Osteoblast (primary cell): ENCODE results near the gene TBL2. TPM values are rescaled to one million over a fixed set of nuclear protein-coding genes. Genes with fewer than 3 reads are reported as not detected.
A peak's percentile ranks its signal among the peaks of the same experiment; 100 is the strongest.
"Not testable (repeated sequence)": the region's sequence is repeated elsewhere in the genome, so short reads cannot be mapped to it uniquely, and the experiment has no call there.

Experiments used
- DNase-seq: peaks from one replicate; pipeline ENCODE4 v3.0.0; 2011; ENCODE audit warnings: low spot score, mixed read lengths; ENCODE audit not compliant: insufficient read length; ENCODE audit errors: missing footprints
- H2AFZ ChIP-seq: 2 replicates; pipeline ENCODE4 v1.6.0; 2011; ENCODE audit warnings: mild to moderate bottlenecking, low read length
- H3K27ac ChIP-seq: 2 replicates; pipeline ENCODE4 v1.5.1; 2011; ENCODE audit warnings: mild to moderate bottlenecking, low read depth, low read length, moderate library complexity
- H3K27me3 ChIP-seq: 2 replicates; pipeline ENCODE4 v1.6.0; 2012; ENCODE audit warnings: mild to moderate bottlenecking, control low read depth, inconsistent platforms, low read length, moderate library complexity; ENCODE audit not compliant: insufficient read depth
- H3K36me3 ChIP-seq: 2 replicates; pipeline ENCODE4 v1.5.1; 2011; ENCODE audit warnings: mild to moderate bottlenecking, low read length, control low read depth, moderate library complexity; ENCODE audit not compliant: insufficient read depth
- H3K4me1 ChIP-seq: 2 replicates; pipeline ENCODE4 v1.5.1; 2011; ENCODE audit warnings: mild to moderate bottlenecking, low read length, control low read depth, moderate library complexity; ENCODE audit not compliant: insufficient read depth
- H3K4me2 ChIP-seq: 2 replicates; pipeline ENCODE4 v1.6.0; 2011; ENCODE audit warnings: mild to moderate bottlenecking, low read length; ENCODE audit not compliant: insufficient read depth
- H3K4me3 ChIP-seq: fragments of 200-600 bp; sonication (generic); 3 replicates; pipeline ENCODE4 v1.5.1; 2012; ENCODE audit warnings: mild to moderate bottlenecking, low read length, inconsistent platforms; ENCODE audit not compliant: insufficient read depth
- H3K79me2 ChIP-seq: 2 replicates; pipeline ENCODE4 v1.6.0; 2012; ENCODE audit warnings: mild to moderate bottlenecking, low read length, control low read depth, inconsistent platforms; ENCODE audit not compliant: insufficient read depth
- H3K9me3 ChIP-seq: 2 replicates; pipeline ENCODE4 v1.5.1; 2011; ENCODE audit warnings: low read depth, low read length, control low read depth
- H4K20me1 ChIP-seq: 2 replicates; pipeline ENCODE4 v1.6.0; 2012; ENCODE audit warnings: mild to moderate bottlenecking, low read length, control low read depth; ENCODE audit not compliant: insufficient read depth
- total RNA-seq: library from RNA; depleted of rRNA; stranded (reverse); fragments of >200 nt; gene quantifications from 2 replicates; pipeline ENCODE4 v1.2.3, GENCODE V29; 2012
- TF ChIP-seq, protein P1 (sequence below): IDR thresholded peaks from 2 replicates; pipeline ENCODE4 v1.5.1; 2011; ENCODE audit warnings: mild to moderate bottlenecking, low read depth, low read length, moderate library complexity; ENCODE audit errors: extremely low read depth

The TBL2 gene
- total RNA-seq, 1 donor, result 56.1 TPM

GRCh38 chr7:73570521-73570920, 7.9 kb downstream of the TBL2 start:
- Histone ChIP-seq H3K36me3 (peaks cover 59% of the 10 kb centered on the region), H3K27ac (no peak overlapping the region), H2AFZ (no peak overlapping the region), H3K27me3 (no peaks in the 10 kb centered on the region), H3K4me3 (no peak overlapping the region), H3K79me2 (peaks cover 12% of the 10 kb centered on the region), H4K20me1 (peaks cover 32% of the 10 kb centered on the region), H3K4me2 (no peak overlapping the region), H3K4me1 (peaks cover 7% of the 10 kb centered on the region), H3K9me3 (no peaks in the 10 kb centered on the region)
- TF ChIP-seq, protein P1, sequence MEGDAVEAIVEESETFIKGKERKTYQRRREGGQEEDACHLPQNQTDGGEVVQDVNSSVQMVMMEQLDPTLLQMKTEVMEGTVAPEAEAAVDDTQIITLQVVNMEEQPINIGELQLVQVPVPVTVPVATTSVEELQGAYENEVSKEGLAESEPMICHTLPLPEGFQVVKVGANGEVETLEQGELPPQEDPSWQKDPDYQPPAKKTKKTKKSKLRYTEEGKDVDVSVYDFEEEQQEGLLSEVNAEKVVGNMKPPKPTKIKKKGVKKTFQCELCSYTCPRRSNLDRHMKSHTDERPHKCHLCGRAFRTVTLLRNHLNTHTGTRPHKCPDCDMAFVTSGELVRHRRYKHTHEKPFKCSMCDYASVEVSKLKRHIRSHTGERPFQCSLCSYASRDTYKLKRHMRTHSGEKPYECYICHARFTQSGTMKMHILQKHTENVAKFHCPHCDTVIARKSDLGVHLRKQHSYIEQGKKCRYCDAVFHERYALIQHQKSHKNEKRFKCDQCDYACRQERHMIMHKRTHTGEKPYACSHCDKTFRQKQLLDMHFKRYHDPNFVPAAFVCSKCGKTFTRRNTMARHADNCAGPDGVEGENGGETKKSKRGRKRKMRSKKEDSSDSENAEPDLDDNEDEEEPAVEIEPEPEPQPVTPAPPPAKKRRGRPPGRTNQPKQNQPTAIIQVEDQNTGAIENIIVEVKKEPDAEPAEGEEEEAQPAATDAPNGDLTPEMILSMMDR, result no peak
- peak; percentile 37 for DNase-seq

DNA sequence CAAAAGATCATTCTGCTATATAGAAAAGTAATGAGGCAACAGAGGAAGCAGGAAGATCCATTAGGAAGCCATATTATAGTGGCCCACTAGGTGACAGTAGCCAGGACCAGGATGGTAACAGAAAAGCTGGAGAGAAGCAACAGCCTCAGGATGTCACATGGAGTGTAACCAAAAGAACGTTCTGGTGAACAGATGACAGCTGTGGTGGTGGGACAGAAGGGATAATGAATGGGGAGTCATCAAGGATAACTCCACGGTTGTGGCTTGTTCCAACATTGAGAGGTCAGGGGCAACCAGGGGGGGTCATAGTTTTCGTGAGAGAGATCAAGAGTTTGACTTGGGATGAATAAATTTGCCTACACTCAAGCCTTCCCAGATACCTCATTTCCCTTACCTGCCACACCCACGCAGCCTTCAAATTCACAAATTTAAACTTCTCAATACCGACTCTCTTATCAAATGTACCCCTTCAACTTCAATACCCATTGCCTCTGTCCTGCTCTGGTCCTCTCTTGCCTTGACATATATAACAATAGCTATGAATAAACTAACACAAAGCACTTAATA, 9.3 kb downstream of the TBL2 start:
- Histone ChIP-seq H3K9me3 (no peaks in the 10 kb centered on the region), H3K4me2 (no peak overlapping the region), H2AFZ (no peak overlapping the region), H3K79me2 (peaks cover 5% of the 10 kb centered on the region), H4K20me1 (peaks cover 23% of the 10 kb centered on the region), H3K27me3 (no peaks in the 10 kb centered on the region), H3K4me1 (peaks cover 8% of the 10 kb centered on the region), H3K4me3 (no peak overlapping the region), H3K27ac (no peak overlapping the region), H3K36me3 (peaks cover 52% of the 10 kb centered on the region)
- no peak for DNase-seq
- TF ChIP-seq, protein P1, result no peak

DNA sequence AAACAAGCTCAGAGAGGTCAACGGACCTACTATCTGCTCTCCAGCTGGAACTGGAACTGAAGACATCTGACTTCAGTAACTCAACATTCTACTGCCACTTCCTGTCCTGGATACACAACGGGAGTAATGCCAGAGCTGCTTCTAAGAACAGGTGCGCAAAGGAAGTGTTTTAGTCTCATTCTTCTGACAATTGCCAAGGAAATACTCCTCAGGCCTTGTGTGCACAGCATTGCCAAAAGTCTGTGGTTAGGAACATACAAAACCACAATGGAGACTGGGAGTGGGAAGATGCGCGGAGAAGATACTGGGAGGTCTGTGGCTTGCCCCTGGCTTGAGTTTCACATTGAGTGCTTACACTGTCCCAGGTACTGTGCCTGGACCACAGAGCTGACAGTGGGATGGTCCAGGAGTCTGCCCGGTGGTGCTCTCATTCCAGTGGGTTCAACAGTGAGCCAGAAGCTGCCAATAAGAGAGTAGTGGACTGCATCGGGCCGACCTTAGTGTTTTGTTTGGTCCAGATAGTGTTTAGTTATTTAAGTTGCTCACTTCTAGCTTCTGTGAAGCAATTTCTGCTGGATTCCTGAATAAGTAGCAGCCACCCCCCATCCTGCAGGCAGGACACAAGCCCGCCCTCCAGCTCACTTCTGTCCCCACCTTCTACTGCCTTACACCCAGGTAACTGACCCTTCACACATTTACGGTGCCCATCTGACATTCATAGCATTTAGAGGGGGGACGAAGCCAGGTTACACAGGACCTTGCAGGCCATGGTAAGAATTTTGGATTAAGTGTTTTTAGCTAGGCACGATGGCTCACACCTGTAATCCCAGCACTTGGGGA, 10.3 kb downstream of the TBL2 start:
- H3K27ac ChIP-seq, result no peak overlapping the region
- peaks cover 14% of the 10 kb centered on the region for H4K20me1 ChIP-seq
- DNase-seq, result no peak
- H3K4me3 ChIP-seq, result no peak overlapping the region
- no peaks in the 10 kb centered on the region for H3K79me2 ChIP-seq
- H3K4me1 ChIP-seq, result peaks cover 8% of the 10 kb centered on the region
- H3K4me2 ChIP-seq, result no peak overlapping the region
- H3K9me3 ChIP-seq, result no peaks in the 10 kb centered on the region
- no peak overlapping the region for H2AFZ ChIP-seq
- no peaks in the 10 kb centered on the region for H3K27me3 ChIP-seq
- TF ChIP-seq, protein P1, result no peak
- H3K36me3 ChIP-seq, result peaks cover 41% of the 10 kb centered on the region

- peaks cover 9% of the 10 kb centered on the region for H4K20me1 ChIP-seq
- H3K4me2 ChIP-seq, result no peak overlapping the region
- H2AFZ ChIP-seq, result no peak overlapping the region
- H3K36me3 ChIP-seq, result peaks cover 32% of the 10 kb centered on the region
- no peak overlapping the region for H3K27ac ChIP-seq
- no peaks in the 10 kb centered on the region for H3K9me3 ChIP-seq
- peaks cover 8% of the 10 kb centered on the region for H3K4me1 ChIP-seq
- no peak overlapping the region for H3K4me3 ChIP-seq
- no peak for DNase-seq
- no peaks in the 10 kb centered on the region for H3K79me2 ChIP-seq
- TF ChIP-seq, protein P1, result no peak
- H3K27me3 ChIP-seq, result no peaks in the 10 kb centered on the region
Observed at GRCh38 chr7:73567140-73567539, 11.2 kb downstream of the TBL2 start.

- H3K9me3 ChIP-seq, H3K4me1 ChIP-seq, H3K27me3 ChIP-seq, H3K79me2 ChIP-seq, H4K20me1 ChIP-seq, H2AFZ ChIP-seq, H3K27ac ChIP-seq, DNase-seq: not testable (repeated sequence)
- peak overlapping the region; percentile 68 for H3K4me2 ChIP-seq
- H3K4me3 ChIP-seq, result peak overlapping the region; percentile 66
- peaks cover 25% of the 10 kb centered on the region for H3K36me3 ChIP-seq
Observed at GRCh38 chr7:73566431-73566830, 11.9 kb downstream of the TBL2 start.
